NCI-H748 (cell line): ENCODE measurements around the gene OBI1.

Experiments
- DNase-seq: peaks from one replicate; lab custom pipeline; 2025; ENCODE audit not compliant: unreplicated experiment; lab: John Stamatoyannopoulos, UW

OBI1 gene

GRCh38 chr13:78604782-78605611, 54.0 kb downstream of the OBI1 start:
- peak; percentile 64 for DNase-seq

DNA sequence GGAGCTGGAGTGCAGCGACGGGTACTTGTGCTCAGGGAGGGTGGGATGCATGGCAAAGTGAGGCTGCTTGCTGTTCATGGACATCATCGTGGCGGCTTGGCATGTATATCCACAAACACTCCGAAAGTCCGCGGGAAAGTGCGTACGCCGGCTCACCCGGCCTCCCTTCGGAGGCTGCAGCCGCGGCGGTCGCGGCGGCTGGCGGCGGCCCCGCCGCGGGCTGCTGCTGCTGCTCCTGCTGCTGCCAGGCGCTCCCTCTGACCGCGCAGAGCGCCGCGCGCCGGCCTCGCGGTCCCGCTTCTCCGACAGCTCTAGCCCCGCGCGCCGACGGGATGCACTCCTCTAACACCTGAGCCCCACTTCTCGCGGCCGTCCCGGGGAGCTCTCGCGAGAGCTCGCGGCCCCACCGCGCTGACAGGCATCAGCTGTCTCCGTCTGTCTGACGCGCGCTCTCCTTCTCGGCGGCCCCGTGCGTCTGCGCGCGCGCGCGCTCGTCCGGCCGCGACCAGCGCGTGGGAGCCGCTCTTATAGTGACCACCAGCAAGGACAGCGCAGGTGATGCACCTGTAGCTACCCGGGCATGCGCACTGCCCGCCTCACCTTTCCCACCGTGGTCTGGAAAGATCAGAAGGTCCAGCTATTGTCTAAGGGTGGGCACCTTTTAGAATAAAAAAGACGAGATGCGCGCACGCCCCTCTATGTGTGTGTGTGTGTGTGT, 55.6 kb downstream of the OBI1 start, which contains the start of gene POU4F1:
TSS of gene POU4F1 (minus strand) at position 313 of the 718 bp plus-strand sequence. CDS start at position 87, 226 bp downstream.
- peak; percentile 97 for DNase-seq

DNA sequence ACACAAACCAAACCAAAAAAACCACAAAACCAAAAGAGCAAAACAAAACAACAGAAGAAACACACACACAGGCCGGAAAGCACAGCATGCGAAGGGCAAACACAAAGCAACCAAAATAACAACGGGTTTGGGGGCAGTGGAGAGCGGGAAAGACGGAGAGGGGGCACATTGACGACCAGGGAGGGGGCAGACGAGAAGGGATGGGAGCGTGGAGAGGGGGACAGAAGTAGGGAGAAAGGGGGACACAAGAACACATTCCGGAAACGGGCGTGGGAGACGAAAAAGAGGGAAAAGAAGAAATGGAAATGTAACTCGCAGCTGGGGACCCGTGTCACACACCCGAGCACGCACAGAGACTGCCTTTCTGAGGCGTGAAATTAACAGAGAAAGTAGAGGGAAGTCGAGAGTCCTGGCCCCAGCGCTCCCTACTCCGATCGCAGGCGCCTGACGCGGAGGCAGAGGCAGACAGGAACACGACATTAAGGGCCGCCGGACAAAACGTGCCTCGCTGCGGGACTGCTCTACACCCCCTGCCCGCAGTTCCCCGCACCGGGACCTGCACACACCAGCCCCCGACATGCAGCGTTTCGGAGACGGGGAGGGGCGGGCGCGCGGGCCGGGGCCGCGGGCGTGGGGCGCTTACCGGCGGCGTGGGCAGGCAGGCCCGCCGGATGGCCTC, 56.3 kb downstream of the OBI1 start:
- DNase-seq = peak; percentile 67

GRCh38 chr13:78601874-78602560, 56.9 kb downstream of the OBI1 start:
- DNase-seq = peak; percentile 58

GRCh38 chr13:78601124-78601873, 57.7 kb downstream of the OBI1 start:
- DNase-seq = peak; percentile 67

- DNase-seq = no peak
These were observed 58.6 kb downstream of the OBI1 start for GRCh38 chr13:78600280-78600883.

DNA sequence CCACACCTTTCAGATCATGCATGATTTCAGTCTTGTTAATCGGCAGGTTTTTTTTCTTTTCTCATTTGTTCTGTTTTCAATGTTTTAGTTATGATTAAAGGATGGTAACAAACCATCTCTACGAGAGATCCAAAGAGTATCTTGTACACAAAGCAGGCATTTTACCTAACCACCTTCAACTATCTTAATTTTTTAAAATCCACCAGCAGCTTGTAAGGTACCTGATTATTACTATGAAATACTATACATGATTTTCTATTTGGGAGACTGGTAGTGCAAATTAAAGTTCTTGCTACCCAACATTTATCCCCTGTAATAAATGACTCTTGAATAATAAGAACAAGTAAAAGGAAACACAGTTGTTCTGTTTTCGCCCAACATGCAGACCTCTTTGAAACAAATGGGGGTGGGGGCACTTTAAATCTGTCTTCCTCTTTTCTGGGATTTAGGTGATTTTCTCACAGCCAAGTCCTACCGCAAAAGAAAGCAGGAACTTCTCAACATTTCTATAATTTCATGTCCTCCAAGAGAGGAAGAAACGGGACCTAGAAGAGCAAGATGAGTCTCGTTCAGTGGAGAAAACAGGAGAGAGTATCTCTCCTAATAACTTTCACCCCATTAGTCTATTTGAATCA, 59.2 kb downstream of the OBI1 start:
- DNase-seq = no peak

- DNase-seq = no peak
These were observed 59.9 kb downstream of the OBI1 start for GRCh38 chr13:78598966-78599644.

DNA sequence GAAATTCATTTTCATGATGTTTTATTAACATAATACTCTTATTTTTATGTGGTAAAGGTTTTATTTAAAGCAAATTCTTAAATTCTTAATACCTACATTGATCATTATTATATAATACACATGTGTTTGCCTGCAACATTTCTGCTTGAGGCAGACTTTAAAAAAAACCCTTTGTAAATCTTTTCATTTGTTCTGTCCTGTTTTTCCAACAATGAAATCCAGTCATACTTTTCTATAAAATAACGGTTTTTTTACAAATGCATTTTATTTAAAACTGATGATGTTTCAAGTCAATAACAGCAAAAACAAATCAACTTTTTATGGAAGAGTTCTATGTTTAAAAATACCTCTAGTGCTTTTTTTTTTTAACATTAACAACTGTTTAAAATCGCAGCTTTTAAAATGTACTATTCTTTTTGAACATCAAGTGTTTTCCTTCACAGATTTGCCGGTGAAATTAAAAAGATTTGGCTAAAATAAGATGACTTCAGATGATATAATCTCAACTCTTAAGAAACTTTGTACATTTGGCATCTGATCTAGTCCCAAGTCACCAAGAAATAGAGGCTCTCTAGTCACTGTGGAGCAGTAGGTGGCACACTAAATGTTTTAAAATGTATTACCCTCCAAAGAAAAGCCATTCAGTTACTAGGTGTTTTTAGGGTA, 60.7 kb downstream of the OBI1 start:
- DNase-seq = no peak

GRCh38 chr13:78597602-78597932, 61.4 kb downstream of the OBI1 start:
- no peak for DNase-seq

DNA sequence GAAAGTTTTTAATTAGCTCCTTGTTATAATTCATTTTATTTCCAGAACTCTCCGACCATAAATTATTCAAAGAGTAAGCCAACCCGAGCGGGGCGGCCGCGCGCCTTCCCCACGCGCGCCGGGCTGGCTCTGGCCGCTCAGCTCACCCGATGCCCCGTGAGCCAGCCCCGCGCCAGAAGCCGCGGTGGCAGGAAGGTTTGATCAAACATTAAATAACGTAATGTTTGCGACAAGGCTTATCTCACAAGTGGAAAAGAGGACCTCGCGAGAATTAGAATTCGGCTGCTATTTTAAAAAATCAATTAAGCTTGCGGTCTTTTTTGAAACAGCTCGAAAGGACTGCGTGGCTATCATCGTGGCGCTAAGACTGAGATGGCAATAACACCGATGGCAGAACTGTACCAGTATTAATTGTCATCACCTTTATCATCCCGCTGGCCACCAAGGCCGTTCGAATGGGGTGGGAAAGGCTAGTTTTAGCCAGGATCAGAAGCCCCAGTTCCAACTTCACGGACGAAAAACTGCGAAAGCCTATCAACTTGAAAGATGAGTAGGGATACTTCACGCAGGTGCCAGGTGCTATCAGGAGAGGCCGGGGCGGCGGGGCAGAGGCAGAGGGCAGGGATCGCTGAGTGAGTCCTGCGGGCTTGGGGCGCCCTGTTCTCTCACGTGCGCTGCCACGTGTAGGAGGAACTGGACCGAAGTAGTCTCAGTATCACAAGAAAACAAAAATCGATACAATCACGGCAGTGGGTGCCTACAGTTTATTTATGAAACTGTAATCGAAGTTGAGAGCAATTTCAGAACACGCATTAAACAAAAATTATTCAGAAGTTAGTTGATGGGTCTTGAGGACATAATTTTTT, 62.0 kb downstream of the OBI1 start:
- DNase-seq = no peak

DNA sequence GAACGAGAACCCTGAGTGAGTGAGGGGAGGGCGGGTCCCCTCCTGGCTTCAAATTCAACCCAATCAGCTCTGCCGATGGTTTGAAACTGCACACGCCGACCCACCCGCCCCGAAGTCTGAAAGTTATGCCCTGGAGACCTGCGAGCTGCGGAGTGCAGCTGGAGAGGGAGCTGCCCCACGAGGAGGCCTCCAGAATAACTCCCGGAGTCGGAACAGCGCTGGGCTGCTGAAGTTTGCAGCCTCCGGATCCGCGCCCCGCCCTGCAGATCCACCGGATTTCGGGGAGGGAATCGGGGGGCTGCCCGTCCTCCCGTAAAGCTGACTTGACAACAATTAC, 62.6 kb downstream of the OBI1 start:
- no peak for DNase-seq

GRCh38 chr13:78595495-78596398, 63.2 kb downstream of the OBI1 start:
- no peak for DNase-seq

DNA sequence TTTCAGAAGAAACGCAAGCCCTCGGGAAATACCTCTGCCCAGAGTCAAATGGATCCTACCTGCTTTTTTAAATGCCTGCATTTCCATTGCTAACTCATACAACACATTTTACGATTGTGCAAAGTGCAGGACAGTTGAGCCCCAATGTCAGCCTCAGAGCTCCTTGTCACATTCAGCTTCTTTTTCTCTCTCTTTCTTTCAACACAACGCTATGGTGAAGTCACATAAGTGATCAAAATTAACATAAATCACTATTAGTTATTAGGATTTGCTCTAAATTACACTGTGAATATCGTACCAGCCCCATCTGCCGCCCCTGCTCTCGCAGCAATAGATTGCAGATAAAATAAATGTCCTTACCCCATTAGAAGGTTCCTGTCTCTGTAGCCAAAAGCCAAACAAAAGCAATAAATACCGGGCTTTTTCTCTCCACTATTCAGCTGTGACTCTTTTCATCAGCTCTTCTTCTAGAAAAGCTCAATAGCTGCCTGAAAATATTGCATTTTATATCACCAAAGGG, 64.4 kb downstream of the OBI1 start:
- DNase-seq = peak; percentile 61

GRCh38 chr13:78593652-78594455, 65.1 kb downstream of the OBI1 start:
- DNase-seq = peak; percentile 77

- DNase-seq = no peak
These were observed 65.8 kb downstream of the OBI1 start for GRCh38 chr13:78593129-78593528.
